OCI-M1 (cell line): ENCODE measurements around the gene CCR5.

Source experiments
- DNase-seq: peaks from one replicate; lab custom pipeline; 2025; lab: John Stamatoyannopoulos, UW

Gene CCR5

DNA sequence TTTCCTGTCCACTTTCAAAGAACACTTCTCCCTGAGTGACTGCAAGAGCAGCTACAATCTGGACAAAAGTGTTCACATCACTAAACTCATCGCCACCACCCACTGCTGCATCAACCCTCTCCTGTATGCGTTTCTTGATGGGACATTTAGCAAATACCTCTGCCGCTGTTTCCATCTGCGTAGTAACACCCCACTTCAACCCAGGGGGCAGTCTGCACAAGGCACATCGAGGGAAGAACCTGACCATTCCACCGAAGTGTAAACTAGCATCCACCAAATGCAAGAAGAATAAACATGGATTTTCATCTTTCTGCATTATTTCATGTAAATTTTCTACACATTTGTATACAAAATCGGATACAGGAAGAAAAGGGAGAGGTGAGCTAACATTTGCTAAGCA is 38.1 kb downstream of the CCR5 start:
- DNase-seq, result no peak

DNA sequence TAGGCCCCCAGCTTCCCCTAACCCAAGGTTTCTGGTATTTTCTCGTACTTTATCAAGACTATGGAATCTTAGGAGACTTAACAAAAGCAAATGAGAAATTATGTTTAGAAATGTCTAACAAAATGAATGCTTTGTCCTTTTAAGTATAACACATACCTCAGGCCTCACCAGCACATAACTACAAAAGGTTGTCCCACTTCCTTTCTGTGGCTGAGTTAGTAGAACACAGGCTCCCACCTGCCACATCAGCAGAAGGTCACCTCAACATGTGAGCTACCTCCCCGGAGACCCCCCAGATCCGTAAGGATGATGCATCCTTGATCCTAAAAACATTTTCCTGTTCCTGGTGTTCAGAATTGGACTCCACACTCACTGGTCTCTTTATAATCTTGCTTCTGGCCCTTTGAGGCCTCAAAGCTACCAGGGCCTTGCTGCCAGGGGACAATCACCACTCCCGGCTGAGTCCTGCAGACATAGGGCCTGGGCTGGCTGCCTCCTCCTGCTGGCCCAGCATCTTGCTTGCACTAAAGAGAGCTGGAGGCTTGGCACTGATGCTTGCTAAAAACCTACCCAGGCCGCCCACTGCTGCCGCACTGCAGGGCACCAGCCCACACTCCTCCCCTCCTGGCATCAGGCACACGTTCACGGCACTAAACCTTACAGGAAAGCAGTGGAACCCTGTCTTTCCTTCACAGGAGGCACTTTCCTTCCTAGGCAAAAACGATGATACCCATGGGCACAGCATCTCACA is 39.2 kb downstream of the CCR5 start:
- no peak for DNase-seq

DNA sequence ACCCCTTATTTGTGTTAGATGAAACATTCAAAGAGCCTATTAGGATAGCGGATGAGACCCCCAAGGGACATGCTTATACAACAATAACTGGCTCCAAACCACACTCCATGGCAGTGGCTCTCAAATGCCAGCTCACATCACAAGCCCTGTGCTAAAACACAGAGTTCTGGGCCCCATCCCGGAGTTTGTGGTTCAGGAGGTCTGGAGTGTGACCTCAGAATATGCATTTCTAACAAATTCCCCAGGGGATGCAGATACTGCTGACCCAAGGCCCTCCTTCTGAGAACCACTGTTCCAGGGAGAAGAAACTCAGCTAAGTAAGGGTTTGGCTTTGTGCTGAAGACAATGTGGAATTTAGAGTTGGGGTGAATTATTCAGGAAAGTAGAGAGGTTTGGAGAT is 39.9 kb downstream of the CCR5 start:
- no peak for DNase-seq

DNA sequence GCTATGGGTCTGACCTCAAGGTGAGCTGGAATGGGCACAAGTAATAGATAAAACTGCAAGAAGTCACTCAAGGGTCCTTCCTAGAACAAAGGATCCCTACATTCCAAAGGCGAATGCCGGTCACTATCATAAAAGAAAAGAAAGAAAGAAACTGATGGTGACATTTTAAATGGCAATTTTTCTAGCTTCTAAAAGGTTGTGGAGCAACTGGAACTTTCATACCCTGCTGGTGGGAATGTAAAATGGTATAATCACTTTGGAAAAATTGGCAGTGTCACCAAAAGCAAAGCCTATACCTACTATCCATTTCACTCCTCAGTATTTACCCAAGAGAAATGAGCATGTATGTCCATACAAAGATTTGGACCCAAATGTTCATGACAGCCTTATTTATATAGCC is 40.5 kb downstream of the CCR5 start:
- no peak for DNase-seq

DNA sequence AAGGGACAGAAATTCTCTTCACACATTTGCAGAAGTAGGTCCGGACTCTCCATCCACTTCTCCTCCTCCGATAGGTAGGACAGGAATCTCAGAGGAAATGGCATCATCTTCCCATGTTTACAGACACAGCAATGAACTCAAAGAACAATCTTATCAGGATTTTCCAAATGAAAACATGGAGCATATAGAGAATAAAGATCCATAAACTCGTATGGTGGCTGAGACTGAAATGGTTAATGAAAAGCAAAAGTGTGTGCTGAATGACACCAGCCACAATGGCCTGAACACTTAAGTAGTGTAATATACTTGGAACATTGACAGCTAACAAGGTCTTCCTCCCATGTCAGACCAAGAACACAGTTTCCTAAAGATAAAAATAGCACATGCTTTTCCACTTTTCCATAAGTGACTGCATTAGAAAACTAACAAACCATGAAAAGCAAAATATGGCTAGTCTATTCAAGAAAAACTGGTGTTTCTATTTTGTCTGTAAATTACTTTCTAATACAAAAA is 42.1 kb downstream of the CCR5 start:
- no peak for DNase-seq

DNA sequence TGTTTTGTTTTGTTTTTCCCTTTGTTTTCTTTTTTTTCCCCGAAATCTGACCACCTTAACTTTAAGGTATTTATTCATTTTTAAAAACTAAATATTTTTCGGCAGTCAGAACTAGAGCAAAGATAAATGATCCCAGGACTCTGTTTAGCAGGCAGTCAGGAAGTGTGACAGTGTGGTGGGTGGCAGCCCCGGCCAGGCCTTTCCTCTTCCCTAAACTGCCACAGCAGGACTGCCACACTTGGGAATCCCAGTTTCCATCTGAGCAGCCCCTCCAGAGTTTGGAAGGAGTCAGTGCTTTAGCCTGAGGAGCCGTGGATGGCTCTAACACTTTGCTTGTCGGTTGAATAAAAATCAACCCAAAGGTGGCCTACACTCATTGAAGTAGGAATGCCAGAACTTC is 43.2 kb downstream of the CCR5 start:
- DNase-seq, result no peak

DNA sequence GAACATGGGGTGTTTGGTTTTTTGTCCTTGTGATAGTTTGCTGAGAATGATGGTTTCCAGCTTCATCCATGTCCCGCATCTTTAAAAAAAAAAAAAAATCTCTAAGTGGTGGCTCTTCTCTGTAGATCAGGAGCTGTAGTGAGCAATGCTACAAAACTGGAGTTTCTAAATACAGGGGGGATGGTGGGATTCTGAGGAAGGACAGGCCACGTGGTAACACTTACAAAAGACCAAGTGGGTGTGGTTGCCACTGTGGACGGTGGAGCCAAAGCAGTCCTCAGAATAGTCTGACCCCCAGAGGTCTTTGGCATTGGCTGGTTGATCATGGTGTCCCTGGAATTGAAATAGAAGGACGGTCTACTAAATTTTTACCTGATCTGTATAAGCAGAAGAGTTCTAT is 44.0 kb downstream of the CCR5 start:
- no peak for DNase-seq

DNA sequence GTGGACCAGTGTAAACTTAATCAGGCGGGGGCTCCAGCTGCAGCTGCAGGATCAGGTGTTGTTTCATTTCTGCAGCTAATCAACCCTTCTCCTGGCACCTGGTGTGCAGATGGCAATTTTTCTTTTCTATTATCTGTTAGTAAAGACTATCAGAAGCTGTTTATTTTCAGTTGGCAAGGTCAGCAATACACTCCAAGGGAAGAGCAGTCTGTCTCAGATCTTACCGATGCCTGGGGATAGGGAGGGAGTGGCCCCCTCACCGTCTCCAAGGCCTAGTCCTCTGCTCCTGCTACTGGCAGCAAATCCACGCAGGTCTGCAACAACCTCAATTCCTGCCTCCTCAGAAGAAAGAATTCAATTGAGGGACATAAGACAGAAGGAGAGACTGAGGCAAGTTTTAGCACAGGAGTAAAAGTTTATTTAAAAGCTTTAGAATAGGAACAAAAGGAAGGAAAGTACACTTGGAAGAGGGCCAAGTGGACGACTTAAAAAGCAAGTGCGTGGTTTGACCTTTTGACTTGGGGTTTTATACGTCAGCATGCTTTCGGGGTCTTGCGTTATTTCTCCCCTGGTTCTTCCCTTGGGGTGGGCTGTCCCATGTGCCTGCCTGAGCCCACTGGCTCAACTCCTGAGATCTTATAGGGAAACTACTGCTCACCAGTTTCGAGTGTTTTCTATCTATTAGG is 45.5 kb downstream of the CCR5 start:
- peak; percentile 59 for DNase-seq

DNA sequence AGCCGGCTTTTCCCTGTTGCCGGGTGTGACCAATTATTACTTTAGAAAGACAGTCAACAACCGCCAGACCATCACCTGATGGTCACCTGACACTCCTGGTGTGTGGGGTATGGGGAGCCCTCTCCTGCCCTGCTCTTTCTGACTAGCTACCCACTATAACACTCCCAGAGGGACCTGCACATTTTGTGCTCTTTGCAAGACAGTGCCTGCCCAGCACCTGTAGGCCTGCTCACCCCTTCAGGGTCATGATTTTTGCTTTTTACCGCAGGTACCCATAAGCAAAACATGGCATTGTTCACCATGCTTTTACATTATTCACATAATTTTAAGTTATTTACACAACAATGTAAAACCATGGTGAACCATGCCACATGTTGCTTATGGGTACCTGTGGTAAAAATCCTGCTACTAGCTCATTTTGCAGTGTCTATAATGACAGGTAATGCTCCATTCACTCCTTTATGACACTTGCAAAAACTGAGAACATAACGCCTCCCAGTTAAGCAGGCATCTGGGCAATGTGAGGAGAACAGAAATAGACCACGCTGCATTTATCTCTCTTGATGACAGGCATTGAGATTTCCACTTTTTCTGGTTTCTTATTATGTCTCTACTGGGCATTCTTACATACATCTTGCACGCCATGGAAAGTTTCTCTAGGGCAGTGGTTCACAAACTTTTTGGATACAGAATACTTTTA is 46.2 kb downstream of the CCR5 start:
- DNase-seq, result no peak

DNA sequence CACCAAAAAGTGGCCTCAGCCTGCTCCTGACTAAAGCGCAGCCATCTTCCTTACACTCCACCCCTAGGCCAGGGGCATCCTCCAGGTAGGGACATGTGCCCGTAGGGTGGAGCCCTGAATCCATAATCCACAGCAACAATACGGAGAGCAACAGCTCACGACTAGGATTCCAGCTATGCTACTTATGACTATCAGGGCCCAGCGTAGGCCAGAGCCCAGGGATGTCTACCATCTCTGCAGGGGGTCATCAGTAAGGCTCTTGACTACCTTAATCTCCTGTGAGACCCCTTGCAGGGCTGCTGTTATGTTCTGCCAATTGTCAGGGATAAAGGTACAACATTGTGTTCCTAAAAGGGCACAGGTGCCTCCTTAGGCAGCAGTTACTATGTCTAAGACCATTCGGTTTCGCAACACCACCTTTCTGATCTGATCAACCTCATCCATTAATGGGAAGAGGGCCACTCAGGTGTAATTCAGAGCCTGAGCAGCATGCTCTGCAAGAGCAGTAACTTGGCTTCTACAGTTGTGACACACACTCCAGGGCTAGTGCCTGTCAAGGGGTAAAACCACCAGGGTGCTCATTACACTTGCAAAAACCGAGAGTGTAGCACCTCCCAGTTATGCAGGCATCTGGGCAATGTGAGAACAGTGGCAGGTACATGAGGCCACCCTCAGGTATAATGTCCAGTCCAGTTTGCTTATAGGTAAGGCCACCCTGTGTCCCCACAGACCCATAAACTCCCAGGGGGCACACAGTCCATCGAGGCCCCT is 47.3 kb downstream of the CCR5 start:
- DNase-seq, result no peak

DNA sequence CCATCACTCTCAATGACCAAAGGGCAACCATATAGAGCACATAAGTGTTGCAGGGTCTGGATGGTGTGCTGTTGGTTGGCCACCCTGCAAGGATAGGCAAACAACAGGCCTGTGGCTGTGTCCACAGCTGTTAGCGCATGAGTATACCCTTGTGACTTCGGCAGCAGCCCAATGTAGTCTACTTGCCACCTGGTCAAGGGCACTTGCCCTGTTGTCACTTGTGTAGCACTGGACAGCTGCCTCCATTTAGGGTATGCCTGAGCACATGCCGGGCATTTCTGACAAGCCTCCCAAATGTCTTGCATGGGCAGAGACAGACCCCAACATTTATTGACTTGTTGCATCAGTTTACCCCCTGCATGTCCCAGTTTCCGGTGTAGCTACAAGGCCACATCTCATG is 49.1 kb downstream of the CCR5 start:
- DNase-seq, result no peak

DNA sequence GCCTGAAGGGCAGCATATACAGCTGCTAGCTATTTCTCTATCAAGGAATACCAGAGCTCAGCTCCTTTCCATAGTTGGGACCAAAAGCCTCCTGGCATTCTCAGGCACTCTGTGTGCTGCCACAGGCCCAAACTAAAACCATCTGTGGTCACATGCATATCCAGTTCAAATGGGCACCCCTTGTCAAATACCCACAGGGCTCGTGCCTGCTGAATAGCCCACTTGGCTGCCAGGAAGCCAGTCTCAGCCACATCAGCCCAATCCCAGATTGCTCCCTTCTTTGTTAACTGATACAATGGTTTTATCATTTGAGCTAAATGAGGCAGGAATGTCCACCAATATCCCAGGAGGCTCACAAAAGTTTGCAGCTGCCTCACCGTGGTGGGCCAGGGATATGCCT is 50.2 kb downstream of the CCR5 start:
- DNase-seq, result no peak

DNA sequence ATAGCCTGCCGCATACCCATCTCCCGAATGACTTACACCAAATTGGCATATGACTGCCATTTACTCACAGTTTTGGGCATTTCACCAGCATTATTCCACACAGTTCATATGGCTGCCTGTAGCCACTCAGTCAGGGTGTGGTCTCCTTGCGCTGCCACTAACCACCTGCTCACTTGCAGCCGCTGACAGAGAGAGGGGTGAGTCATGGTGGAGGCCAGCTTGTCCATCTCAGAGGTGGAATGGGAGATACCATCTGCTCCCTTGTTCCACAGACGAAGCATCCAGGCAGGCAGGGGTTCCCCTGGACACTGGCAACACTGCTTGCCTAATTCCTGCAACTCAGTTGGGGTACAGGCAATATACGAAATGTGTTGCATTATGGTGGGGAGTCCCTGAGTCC is 51.9 kb downstream of the CCR5 start:
- no peak for DNase-seq

DNA sequence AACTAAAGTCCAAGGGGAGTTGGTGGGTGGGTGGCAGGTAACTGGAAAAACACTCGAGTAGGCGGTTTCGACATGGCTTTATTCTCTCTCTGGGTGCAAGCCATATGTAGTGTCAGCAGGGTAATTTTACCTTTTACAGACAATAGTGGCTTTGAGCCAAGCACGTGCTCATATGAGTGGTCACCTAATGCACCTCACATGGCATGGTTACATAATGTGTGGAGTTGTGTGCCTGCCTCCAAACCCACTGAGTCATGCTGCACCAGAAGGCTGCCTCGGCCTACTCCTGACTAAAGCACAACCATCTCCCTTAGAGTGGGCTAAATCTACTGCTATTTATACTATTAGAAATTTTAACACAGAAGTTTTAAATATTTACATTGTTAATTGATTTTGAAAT is 52.8 kb downstream of the CCR5 start:
- DNase-seq, result no peak
